ENCODE measurements around the gene SSTR3. TPM values are rescaled to one million over a fixed set of nuclear protein-coding genes. Genes with fewer than 3 reads are reported as not detected.

Gene SSTR3
- total and polyA plus RNA-seq, 2 of the 13 experiments (the other 11 are each of a cell fraction or from before 2014, with no cell fraction given), result 0.08 to 0.64 TPM

DNA sequence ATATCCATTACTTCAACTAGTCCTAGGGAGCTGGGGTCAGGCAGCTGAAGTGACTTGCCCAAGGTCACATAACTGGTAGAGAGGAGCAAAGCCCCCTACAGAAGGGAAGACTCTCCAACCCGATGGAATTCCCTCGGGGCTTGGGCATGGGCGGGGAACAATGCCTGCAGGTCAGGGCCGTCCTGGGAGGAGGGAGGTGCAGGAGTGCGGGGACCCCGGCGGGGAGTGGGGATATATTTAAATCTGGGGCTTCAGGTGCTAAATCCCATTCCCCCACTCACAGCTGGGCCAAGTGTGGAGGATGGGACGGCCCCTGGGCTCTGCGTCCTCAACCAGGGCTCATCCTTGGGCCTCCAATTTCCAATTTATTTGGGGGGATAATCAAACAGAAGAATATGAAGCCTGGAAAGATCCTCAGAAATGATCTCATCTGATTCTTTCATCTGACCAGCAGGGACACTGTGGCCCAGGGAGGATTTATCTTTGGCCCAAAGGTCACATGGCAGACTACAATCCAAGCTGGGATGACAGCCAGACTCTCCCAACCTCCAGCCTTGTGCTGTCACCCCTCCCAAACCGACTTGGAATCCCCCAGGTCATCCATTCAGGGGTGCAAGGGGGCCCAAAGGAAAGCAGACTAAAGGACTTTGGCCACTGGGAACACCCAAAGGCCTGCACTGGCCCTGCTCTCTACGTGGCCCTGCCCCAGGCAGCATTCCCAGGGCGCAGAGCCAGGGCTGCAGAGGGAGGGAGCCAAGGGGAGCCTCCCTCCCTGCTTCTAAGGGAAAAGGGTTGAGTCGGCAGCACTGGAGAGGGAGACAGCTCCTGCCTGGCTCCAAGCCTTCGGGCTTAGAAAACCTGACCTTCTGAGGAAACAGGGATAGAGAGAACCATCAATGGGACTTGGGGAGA lies 15.5 kb downstream of the SSTR3 start (continued):
- TF ChIP-seq, protein P1, sequence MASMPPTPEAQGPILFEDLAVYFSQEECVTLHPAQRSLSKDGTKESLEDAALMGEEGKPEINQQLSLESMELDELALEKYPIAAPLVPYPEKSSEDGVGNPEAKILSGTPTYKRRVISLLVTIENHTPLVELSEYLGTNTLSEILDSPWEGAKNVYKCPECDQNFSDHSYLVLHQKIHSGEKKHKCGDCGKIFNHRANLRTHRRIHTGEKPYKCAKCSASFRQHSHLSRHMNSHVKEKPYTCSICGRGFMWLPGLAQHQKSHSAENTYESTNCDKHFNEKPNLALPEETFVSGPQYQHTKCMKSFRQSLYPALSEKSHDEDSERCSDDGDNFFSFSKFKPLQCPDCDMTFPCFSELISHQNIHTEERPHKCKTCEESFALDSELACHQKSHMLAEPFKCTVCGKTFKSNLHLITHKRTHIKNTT (CRISPR knock-in tag; IDR thresholded peaks at IDR 0.05), result no peak
- TF ChIP-seq ZKSCAN1 (IDR thresholded peaks at IDR 0.05; ENCODE audit: low read length), result no peak
- TF ChIP-seq U2AF1 (optimal IDR thresholded peaks at IDR 0.05; ENCODE audit: low read depth, low read length), result no peak
- no peak for TF ChIP-seq HCFC1 (IDR thresholded peaks at IDR 0.05; ENCODE audit: low read depth, low read length)
- 0 out of 2 replicates have a peak, but pooled peaks have one; percentile 5 for TF ChIP-seq DR1 (CRISPR knock-in tag; IDR thresholded peaks at IDR 0.05)
- TF ChIP-seq MIXL1 (CRISPR knock-in tag; IDR thresholded peaks at IDR 0.05), result 0 out of 2 replicates have a peak, but pooled peaks have one; percentile 16
- TF ChIP-seq U2AF2 (IDR thresholded peaks at IDR 0.05; ENCODE audit: low read depth, low read length), result no peak
- TF ChIP-seq, protein P2, sequence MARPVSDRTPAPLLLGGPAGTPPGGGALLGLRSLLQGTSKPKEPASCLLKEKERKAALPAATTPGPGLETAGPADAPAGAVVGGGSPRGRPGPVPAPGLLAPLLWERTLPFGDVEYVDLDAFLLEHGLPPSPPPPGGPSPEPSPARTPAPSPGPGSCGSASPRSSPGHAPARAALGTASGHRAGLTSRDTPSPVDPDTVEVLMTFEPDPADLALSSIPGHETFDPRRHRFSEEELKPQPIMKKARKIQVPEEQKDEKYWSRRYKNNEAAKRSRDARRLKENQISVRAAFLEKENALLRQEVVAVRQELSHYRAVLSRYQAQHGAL (CRISPR knock-in tag; IDR thresholded peaks at IDR 0.05; ENCODE audit: not compliant biosample characterization), result no peak
- no peak for TF ChIP-seq JUND (CRISPR knock-in tag; IDR thresholded peaks at IDR 0.05)
- no peak for TF ChIP-seq ZNF431 (CRISPR knock-in tag; IDR thresholded peaks at IDR 0.05; ENCODE audit: borderline replicate concordance, low read depth)
- no peak; the same call in 1 of the 2 replicates for TF ChIP-seq GATAD2A (CRISPR knock-in tag; IDR thresholded peaks at IDR 0.05)
- TF ChIP-seq, protein P3, sequence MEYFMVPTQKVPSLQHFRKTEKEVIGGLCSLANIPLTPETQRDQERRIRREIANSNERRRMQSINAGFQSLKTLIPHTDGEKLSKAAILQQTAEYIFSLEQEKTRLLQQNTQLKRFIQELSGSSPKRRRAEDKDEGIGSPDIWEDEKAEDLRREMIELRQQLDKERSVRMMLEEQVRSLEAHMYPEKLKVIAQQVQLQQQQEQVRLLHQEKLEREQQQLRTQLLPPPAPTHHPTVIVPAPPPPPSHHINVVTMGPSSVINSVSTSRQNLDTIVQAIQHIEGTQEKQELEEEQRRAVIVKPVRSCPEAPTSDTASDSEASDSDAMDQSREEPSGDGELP (IDR thresholded peaks at IDR 0.05; ENCODE audit: borderline replicate concordance, low read depth), result no peak
- TF ChIP-seq, protein P4, sequence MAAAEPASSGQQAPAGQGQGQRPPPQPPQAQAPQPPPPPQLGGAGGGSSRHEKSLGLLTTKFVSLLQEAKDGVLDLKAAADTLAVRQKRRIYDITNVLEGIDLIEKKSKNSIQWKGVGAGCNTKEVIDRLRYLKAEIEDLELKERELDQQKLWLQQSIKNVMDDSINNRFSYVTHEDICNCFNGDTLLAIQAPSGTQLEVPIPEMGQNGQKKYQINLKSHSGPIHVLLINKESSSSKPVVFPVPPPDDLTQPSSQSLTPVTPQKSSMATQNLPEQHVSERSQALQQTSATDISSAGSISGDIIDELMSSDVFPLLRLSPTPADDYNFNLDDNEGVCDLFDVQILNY (CRISPR knock-in tag; conservative IDR thresholded peaks at IDR 0.05), result no peak
- TF ChIP-seq ZNF337 (CRISPR knock-in tag; IDR thresholded peaks at IDR 0.05; ENCODE audit: borderline replicate concordance, low read depth), result no peak
- TF ChIP-seq HHEX (CRISPR knock-in tag; IDR thresholded peaks at IDR 0.05), result no peak
- no peak for TF ChIP-seq ZNF367 (CRISPR knock-in tag; IDR thresholded peaks at IDR 0.05; ENCODE audit: borderline replicate concordance)
- peak; percentile 81; the same call in 1 of the 2 replicates for TF ChIP-seq ZSCAN29 (CRISPR knock-in tag; conservative IDR thresholded peaks at IDR 0.05)
- TF ChIP-seq, protein P5, sequence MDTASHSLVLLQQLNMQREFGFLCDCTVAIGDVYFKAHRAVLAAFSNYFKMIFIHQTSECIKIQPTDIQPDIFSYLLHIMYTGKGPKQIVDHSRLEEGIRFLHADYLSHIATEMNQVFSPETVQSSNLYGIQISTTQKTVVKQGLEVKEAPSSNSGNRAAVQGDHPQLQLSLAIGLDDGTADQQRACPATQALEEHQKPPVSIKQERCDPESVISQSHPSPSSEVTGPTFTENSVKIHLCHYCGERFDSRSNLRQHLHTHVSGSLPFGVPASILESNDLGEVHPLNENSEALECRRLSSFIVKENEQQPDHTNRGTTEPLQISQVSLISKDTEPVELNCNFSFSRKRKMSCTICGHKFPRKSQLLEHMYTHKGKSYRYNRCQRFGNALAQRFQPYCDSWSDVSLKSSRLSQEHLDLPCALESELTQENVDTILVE (CRISPR knock-in tag; IDR thresholded peaks at IDR 0.05), result no peak
- no peak for TF ChIP-seq NAIF1 (CRISPR knock-in tag; IDR thresholded peaks at IDR 0.05; ENCODE audit: borderline replicate concordance)
- TF ChIP-seq RNF2 (conservative IDR thresholded peaks at IDR 0.05; ENCODE audit: low read depth), result no peak
- no peak for TF ChIP-seq PHF8 (CRISPR knock-in tag; IDR thresholded peaks at IDR 0.05)
- no peak for TF ChIP-seq ZNF558 (CRISPR knock-in tag; IDR thresholded peaks at IDR 0.05; ENCODE audit: borderline replicate concordance)
- peak; percentile 15 for TF ChIP-seq ASH2L (IDR thresholded peaks at IDR 0.05; ENCODE audit: insufficient read length, low read depth, low read length)
- TF ChIP-seq, protein P6, sequence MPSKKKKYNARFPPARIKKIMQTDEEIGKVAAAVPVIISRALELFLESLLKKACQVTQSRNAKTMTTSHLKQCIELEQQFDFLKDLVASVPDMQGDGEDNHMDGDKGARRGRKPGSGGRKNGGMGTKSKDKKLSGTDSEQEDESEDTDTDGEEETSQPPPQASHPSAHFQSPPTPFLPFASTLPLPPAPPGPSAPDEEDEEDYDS (CRISPR knock-in tag; IDR thresholded peaks at IDR 0.05), result no peak; the same call in 1 of the 2 replicates
